ENCODE measurements around the gene GALNT10.

GRCh38 chr5:154193283-154193682 is 2.8 kb downstream of the GALNT10 start:
- TF ChIP-seq GATA3 (IDR thresholded peaks at IDR 0.05; ENCODE audit: low read depth, low read length) = no peak
- TF ChIP-seq GATA2 (IDR thresholded peaks at IDR 0.05; ENCODE audit: low read depth, low read length) = no peak; the same call in 1 of the 2 replicates
